Measurements from ENCODE around the gene GALNT2.

Gene GALNT2

GRCh38 chr1:230210326-230210980, 143.4 kb downstream of the GALNT2 start:
- in situ Hi-C loops (cut with HindIII; ENCODE audit: low sequenced_read_pairs) = no loop called here
- H3K4me3 ChIP-seq (ENCODE audit: low read depth, low read length) = no peak overlapping the region
- TF ChIP-seq CTCF (IDR thresholded peaks at IDR 0.05; ENCODE audit: low read depth, low read length, missing control alignments) = no peak
- no peak for DNase-seq (ENCODE audit: low read depth)

- no peak for TF ChIP-seq CTCF (IDR thresholded peaks at IDR 0.05; ENCODE audit: low read depth, low read length, missing control alignments)
- H3K4me3 ChIP-seq (ENCODE audit: low read depth, low read length) = no peak overlapping the region
- in situ Hi-C loops (cut with HindIII; ENCODE audit: low sequenced_read_pairs) = no loop called here
- DNase-seq (ENCODE audit: low read depth) = no peak
These were observed 143.9 kb downstream of the GALNT2 start for GRCh38 chr1:230210981-230211336.

GRCh38 chr1:230211436-230212145, 144.6 kb downstream of the GALNT2 start:
- no peak for TF ChIP-seq CTCF (IDR thresholded peaks at IDR 0.05; ENCODE audit: low read depth, low read length, missing control alignments)
- no peak for DNase-seq (ENCODE audit: low read depth)
- H3K4me3 ChIP-seq (ENCODE audit: low read depth, low read length) = no peak overlapping the region
- in situ Hi-C loops (cut with HindIII; ENCODE audit: low sequenced_read_pairs) = no loop called here

GRCh38 chr1:230212405-230212936, 145.4 kb downstream of the GALNT2 start:
- no peak overlapping the region for H3K4me3 ChIP-seq (ENCODE audit: low read depth, low read length)
- in situ Hi-C loops (cut with HindIII; ENCODE audit: low sequenced_read_pairs) = no loop called here
- TF ChIP-seq CTCF (IDR thresholded peaks at IDR 0.05; ENCODE audit: low read depth, low read length, missing control alignments) = no peak
- no peak for DNase-seq (ENCODE audit: low read depth)

GRCh38 chr1:230215031-230215430, 148.0 kb downstream of the GALNT2 start:
- peak; percentile 74 for TF ChIP-seq CTCF (IDR thresholded peaks at IDR 0.05; ENCODE audit: low read depth, low read length, missing control alignments)
- in situ Hi-C loops (cut with HindIII; ENCODE audit: low sequenced_read_pairs) = no loop called here
- DNase-seq (ENCODE audit: low read depth) = peak; percentile 64
- no peak overlapping the region for H3K4me3 ChIP-seq (ENCODE audit: low read depth, low read length)

GRCh38 chr1:230215529-230215928, 148.5 kb downstream of the GALNT2 start:
- DNase-seq (ENCODE audit: low read depth) = no peak
- in situ Hi-C loops (cut with HindIII; ENCODE audit: low sequenced_read_pairs) = no loop called here
- TF ChIP-seq CTCF (IDR thresholded peaks at IDR 0.05; ENCODE audit: low read depth, low read length, missing control alignments) = no peak
- no peak overlapping the region for H3K4me3 ChIP-seq (ENCODE audit: low read depth, low read length)
